Stimulated activated CD4-positive, alpha-beta T cell treated with anti-CD3 and anti-CD28 coated beads, Interleukin-2, amount 100 ng/mL, for 24 hours (primary cell): ENCODE results near the gene MDFI.

ENCODE experiments used
- DNase-seq, 2 donors: peaks; one replicate each; pipeline ENCODE4 v3.0.0-alpha.2; 2020

MDFI gene, protein sequence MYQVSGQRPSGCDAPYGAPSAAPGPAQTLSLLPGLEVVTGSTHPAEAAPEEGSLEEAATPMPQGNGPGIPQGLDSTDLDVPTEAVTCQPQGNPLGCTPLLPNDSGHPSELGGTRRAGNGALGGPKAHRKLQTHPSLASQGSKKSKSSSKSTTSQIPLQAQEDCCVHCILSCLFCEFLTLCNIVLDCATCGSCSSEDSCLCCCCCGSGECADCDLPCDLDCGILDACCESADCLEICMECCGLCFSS

DNA sequence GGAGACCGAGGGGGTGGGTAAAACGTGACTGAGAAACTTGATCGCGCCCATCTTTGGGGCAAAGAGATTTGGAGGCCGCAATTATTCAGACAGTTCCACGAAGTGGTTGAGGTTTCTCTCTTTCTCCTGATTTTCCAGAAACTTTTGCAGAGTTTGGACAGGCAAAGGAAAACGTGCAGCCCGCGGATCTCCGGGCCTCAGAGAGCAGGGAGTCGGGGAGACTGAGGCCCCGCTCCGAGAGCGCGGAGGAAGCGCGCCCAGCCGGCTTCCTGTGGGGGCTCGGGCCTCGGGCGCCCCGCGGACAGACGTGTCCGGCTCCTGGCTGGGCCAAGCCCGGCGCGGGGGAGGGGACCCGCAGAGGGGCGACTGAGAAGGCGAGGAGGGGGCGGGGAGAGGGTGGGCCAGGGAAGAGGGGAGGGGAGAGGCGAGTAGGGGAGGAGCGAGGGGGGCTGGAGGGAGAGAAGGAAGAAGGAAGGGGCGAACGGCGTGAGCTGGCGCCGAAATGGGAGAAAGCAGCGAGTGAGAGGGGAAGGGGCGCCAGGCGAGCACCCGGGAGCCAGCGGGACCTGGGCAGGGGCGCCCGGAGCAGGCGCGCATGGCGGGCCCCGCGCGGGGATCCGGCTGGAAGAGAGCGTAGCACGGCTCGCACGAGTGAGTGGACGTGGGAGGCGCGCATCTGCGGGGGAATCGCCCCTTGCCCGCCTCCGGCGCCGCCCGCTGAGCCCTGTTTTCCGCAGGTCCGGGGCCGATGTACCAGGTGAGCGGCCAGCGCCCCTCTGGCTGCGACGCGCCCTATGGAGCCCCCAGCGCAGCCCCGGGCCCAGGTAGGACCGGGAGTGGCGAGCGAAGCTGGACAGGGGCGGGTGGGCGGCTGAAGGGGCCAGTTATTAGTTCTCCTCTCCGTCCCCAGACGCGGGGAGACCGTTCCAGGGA, at the start of gene MDFI:
TSS of gene MDFI (plus strand) at position 467 of the 933 bp plus-strand sequence. CDS start at position 749, 282 bp downstream.
- no peak for DNase-seq

DNA sequence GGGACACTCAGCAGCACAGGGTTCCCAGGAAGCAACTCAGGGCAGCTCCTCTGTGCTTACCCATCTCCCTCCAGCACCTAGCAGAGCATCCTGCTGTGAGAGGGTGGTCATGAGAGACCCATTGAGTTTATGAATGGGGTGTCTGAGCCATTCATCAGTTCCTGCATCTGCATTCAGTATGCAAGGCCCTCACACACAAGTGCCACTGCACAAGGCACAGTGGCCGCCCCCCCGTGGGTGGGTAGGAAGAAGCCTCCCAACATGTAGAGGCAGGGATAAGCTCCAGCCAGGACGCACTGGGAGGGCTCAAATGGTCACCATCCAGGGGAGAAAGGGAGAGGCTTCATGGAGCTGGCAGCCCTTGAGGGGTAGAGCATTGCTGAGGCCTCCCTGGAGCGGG, 49.0 kb upstream of the MDFI start:
- no peak for DNase-seq

DNA sequence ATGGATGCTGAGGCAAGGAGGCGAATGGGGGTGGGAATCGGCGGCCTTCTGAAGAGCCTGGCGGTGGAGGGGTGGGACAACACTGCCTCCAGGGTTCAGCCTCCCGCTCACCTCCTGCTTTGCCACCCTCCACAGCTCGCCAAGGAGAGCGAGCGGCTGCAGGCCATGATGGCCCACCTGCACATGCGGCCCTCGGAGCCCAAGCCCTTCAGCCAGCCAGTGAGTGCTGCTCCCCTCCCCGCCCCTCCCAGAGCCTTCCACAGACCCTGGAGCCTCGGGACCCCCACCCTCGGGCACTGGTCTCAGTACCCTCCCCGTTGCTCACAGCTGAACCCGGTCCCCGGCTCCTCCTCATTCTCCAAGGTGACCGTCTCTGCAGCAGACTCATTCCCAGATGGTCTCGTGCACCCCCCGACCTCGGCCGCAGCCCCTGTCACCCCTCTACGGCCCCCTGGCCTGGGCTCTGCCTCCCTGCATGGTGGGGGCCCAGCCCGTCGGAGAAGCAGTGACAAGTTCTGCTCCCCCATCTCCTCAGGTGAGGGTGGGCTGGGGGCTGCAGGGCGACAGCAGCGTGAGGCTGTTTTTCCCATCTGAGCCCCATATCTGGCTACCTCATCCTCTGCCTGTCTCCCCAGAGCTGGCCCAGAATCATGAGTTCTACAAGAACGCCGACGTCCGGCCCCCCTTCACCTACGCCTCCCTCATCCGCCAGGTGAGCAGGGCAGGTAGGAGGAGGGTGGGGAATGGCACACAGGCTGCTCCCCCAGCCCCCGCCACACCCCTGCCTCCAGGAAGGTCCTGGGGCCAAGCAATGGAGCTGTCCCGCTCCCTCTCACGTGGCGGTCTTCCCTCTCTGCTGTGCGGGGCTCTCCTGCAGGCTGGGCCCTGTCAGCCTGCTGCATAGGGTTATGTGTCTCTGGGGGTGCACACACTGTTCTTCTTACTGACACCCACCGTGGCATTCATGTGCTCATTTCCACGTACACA, 48.3 kb upstream of the MDFI start:
- DNase-seq, result no peak

DNA sequence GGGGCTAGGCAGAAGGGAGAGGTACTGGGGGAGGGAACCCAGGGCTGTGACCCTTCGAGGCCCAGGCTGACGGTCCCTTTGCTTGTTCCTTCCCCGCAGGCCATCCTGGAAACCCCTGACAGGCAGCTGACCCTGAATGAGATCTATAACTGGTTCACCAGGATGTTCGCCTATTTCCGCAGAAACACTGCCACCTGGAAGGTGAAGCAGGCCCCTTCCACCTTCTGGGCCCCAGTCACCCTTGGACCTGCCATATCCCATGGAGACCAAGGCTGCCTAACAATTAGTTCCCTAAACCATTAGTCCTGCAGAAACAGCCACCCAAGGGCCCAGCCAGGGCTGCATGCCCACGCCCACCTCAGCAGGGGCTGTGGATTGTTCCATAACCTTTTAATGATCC, 47.1 kb upstream of the MDFI start:
- DNase-seq, result no peak

DNA sequence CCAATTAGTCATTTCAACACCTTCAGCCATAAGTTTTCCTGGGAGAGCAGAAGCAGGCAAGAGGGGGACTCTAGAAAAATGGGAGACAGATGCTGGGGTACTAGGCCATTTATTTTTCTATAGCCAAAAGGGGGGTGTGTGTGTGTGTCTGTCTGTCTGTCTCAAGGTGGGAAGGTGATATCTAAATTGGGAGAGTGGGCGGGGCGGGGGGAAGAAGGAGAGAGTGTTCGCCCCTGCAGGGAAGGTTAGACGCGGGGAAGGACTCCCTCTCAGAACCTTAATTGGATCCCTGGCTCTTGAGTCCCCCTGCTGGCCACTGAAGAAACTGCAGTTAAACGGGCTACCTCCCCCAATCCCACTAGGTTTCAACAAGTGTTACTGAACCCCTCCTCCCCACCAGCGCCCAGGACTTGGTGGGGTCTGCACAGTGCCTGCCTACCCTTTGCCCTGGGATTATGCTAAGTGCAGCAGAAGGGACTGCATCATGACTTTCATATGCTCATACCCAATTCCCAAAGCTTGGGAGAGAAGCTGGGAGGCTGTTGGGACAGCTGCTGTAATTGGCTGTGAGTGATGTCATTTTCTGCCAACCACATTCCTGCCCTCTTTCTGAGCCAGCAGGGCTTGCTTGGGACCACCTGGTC, 46.3 kb upstream of the MDFI start:
- peak; percentile 84 to 87 for DNase-seq

DNA sequence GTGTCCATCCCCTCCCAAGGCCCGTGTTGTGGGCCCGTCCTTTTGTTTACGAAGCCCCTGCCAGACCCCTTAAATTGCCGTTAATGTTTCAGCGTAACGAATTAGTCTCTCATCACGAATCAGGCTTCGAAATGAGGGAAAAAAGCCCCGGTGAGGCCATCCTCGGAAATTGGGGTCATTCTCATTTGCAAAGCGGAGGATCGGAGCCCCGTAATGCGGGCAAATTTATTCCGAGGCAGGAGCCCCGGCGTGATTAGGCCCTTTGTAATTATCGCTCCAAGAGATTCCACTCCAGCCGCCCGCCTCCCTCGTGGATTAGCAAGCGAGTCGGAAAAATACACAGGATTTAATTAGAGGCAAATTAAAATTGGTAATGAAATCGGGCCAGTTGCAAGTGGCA, 44.9 kb upstream of the MDFI start:
- DNase-seq, result no peak

DNA sequence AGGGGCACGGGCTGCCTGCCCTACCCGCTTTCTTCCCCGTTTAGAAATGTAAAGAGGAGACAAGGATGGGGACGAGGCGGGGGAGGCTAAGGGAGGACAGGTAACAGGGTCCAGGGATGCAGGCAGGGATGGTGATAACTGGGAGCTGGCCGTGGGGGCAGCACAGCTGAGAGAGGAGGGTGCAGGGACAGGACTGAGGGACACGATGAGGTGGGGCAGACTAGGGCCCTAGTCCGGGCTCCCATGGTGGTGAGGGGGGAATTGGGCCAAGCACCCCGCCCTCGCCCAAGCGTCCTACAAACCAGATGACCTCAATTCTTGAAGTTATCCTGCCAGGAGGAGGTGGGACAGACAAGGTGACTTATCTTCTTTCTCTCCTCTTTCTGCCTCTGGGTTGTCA, 44.4 kb upstream of the MDFI start:
- no peak for DNase-seq

DNA sequence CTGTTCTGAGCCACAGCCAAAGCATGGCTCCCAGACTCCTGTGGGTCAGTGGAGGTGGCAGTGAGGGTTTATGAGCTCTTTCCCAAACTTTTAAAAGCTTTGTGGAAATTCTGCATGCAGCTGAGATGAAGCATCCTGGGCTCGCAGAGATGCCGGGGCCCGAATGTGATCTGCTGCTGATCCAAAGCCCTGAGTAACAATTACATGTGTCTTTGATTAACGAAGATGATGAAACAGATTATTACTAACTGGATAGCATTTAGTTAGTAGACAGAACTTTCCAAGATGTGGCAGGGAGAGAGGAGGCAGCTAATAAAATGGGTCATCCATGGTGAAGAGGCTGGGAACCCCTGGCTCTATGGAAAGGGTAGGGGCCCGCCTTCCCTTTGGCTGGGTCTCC, 43.9 kb upstream of the MDFI start:
- DNase-seq, result no peak

DNA sequence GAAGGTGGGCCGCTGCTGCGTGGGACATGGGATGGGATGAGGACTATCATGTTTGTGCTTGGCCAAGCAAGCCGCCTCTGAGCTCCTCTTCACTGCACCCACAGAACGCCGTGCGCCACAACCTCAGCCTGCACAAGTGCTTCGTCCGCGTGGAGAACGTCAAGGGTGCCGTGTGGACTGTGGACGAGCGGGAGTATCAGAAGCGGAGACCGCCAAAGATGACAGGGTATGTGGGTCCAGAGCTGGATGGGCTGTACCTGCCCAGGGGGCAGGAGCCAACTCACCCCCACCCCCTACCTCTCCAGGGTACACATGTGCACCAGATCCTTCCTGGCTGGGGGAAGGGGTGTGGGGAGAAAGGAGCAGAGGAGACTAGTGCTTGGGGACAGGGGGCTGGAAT, 43.5 kb upstream of the MDFI start:
- no peak for DNase-seq

DNA sequence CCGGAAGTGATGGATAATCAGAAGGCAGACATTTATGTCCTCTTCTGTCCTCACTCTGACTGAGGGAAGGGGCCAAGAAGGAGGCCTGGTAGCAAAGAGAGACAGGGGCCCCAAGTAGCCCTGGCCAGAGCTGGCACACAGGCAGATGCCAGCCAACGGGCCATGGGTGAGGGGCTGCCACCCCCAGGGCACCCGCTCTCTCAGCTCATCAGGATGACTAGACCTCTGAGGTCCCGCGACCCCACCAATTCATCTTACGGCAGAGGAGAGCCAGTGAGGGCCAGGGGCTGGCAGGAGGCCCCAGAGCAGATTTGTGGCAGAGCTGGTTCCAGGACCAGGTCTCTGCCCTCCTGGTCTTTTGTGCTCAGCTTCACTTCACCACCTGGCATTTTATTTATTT, 43.1 kb upstream of the MDFI start:
- DNase-seq, result no peak

DNA sequence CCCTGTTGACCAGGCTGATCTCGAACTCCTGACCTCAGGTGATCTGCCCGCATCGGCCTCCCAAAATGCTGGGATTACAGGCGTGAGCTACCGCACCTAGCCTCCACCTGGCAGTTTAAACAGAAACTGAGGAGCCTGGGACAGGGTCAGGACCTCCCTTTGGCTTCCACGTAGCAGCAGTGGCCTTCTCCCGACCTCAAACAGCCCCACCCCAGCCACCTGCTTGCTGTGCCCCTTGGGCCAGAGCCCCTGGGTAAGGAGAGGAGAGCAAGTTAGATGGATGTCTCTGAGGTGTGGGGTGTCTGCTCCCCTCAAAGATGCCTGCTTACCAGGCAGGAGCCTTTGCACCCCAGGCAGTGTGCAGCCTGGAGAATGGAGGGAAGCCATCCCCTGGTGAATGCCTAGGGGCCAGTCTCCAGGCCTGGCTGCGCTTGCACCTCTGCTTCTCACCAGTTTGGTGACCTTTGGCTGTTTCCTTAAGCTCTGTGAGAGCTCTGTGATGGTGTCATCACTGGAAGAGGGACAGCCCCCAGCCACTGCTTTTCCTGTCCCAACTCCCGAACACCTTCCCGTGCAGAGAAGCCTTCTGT, 42.1 kb upstream of the MDFI start:
- no peak for DNase-seq

DNA sequence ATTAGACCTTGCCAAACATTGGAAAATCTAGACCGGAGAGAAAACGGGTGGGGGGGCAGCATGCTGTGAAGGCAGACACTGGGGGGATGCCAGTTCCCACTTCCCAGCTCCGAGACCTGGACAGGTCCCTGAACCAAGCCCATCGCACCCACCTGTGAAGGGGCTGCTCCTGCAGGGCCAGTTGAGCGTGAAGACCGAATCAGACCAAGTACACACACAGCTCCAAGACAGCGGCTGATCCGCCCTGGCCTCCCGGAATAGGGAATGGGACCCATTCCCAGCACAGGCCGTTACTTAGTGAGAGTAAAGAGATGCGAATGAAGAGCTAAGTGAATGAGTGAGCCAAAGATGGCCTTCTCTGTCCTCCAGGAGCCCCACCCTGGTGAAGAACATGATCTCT, 41.5 kb upstream of the MDFI start:
- no peak for DNase-seq

DNA sequence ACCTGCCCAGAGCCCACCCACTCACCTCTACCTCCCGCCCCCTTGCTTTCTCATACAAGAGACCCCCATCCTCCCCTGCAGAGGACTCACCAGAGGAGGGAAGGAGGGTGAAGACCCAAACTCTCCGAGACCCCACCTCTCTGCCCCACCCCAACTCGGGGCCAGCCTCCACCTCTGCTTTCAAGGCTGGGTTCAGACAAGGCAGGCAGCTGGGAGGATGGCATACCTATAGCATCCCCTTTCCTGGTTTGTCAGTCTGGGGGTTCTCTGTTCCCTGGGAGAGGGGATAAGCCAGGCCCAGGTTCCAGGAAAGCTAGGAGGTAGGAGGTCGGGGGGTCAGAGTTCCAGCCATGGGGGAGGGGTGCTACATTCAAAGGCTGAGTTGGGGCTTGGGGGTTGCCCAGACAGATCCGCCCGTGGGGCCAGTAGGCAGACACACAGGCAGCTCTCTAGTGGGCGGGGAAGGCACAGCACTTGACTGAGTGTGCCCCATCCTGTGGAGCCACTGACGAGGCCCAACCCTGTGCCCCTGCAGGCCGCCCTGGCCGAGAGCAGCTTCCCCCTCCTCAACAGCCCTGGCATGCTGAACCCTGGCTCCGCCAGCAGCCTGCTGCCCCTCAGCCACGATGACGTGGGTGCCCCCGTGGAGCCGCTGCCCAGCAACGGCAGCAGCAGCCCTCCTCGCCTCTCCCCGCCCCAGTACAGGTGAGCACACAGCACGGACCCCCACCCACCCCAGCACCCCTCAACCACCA, 40.8 kb upstream of the MDFI start:
- no peak for DNase-seq

DNA sequence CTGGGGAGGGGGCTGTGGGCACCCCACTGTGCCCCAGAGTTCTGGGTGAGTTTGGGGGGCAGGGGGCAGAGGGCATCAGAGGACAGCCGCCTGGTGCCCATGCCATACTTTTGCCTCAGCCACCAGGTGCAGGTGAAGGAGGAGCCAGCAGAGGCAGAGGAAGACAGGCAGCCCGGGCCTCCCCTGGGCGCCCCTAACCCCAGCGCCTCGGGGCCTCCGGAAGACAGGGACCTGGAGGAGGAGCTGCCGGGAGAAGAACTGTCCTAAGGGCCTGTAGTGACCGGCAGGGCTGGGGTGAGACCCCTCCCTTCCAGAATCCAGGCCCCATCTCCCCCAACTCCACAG, 39.6 kb upstream of the MDFI start:
- DNase-seq, result no peak

DNA sequence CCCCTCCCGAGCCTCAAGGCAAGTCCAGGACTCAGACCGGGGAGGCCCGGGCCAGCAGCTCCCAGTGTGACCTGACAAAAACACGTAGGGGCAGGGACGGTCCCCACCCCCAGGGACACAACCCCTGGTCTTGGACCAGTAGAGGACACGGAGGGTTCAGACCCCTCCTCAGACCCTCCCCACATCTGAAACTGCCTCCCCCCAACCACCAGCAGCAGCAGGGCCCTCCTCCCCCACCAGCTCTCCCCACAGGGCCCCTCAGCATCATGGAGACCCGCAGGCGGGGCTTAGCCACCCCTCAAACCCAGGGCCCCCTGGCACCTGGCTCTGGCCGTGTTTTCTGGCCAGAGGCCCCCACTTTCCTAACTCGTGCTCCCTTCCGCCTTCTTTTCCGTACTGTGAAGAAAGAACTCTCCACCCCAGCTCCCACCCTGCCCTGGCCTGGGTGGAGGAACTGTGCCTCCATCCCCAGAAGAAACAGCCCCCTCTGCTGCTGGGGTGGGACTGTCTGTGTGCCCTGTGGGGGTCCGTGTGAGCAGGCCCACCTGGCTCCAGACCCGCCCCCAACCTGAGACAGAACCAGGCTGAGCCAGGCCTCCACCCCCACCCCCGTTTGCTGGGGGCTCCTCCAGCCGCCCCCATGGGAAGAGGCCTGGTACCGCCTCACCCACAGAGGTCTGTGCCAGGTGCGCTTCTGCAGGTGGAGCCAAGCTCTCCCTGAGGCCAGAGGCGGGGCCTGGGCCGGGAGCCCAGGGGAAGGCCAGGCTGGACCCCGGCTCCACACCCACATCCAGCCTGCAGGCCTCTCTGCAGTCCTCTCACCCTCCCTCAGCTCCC, 39.0 kb upstream of the MDFI start:
- DNase-seq, result no peak

DNA sequence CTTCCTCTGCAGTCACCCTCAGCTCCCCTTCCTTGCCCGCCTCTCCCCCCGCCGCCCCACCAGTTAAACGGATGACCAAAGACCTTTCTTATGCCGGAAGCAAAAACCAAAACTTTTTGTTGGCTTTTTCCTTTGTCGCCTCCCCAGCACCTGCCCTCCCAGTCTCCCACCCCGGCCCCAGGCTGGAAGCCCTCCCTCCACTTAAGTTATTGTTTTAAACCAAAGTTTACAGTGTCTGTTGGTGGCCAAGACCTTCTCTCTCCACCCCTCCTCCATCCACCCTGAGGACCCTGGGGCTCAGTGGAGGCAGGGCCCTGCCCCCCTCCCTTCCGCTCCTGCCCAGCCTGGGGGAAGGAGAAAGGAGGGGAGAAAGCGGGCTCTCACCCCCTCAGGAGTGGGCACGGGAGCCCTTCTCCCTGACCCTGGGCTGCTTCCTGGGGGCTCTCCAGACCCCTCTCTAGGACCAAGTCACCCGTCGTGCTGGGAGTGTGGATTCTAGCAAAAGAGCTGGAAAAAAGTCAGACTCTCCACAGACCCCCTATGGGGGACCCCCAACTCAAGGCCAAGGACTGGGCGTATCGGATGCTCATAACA, 38.3 kb upstream of the MDFI start:
- DNase-seq, result no peak

DNA sequence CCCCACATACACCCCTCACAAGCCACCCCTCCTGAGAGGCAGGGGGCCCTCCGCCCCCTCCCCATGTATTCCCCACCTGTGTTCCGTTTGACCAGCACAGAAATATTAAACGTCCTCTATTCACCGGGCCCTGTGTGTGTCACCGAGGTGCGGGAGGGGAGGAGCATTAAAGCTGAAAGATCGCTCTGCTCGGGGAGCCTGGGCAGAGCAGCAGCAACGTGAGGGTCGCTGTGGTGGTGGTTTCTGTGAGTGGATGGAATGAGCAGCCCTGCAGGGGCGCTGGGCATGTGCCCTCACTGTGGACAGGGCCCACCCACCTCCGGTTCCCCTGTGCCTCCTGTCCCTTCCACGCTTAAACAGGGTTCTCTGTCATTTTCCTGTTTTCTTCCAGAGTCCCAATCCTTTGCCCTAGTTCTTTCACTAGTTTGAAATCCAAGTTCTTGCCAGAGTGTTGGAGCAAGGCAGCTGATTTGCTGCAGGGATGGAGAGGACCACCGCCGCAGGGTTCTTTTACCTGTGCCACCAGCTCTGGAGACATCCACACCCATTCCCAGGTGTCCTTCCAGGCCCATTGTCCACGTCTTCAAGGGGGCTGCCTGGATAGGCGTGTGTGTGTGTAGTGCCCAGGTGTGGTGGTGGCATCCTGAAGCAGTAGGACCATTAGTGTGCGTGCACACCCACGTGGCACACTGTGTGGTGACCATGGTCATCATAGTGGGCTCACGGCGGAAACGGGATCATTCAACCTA, 37.6 kb upstream of the MDFI start:
- no peak for DNase-seq

DNA sequence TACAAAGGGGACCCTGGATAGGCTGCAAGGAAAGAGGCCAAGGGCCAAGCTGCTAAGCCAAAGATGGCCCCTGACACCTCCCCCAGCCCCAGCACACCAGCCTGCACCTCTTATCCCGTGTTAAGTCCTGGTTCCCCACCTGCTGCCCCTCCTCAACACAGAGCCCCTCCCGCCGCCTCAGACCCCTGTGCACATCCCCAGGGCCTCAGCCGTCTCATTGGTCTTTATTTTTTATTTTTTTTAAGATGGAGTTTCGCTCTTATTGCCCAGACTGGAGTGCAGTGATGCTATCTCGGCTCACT, 37.1 kb upstream of the MDFI start:
- no peak for DNase-seq

DNA sequence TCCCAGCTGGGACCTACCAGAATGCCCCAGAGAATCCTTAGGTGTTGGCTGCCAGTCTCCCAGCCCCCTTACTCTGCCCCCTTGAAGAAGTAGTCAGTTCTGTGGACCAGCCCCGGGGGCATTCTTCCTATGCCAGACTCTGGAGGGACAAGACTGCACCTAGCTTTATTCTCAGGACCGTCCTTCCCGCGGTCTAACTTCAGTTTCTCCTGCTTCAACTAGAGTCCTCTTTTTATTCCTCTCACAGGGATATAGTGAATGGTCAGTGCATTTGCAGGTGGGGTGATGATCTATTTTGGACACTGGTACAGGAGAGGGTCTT, 35.9 kb upstream of the MDFI start:
- DNase-seq, result no peak
